Gastrocnemius medialis (tissue), 4 donors: Measurements from ENCODE around the gene ANO10.
"Not testable (repeated sequence)": the region's sequence is repeated elsewhere in the genome, so short reads cannot be mapped to it uniquely, and the experiment has no call there.

Source experiments
- POLR2A ChIP-seq, 2 donors: fragments of 450-650 bp; IDR thresholded peaks; one replicate each; pipeline ENCODE4 v1.6.1; 2017; ENCODE audit warnings: antibody characterized with exemption in 2 of 2, mild to moderate bottlenecking in 2 of 2, moderate library complexity in 2 of 2
- TF ChIP-seq, protein P1 (sequence below), 5 experiments: fragments of 450-650 bp in 3 of 5; fragments of 200-600 bp in 2 of 5; sonication (generic) in 2 of 5; IDR thresholded peaks in 4 of 5; conservative IDR thresholded peaks in 1 of 5; 1 replicate in 4 of 5; 2 replicates in 1 of 5; pipeline ENCODE4 v1.5.1; 2016 to 2019; ENCODE audit warnings: antibody characterized with exemption in 5 of 5, mild to moderate bottlenecking in 3 of 5, moderate library complexity in 3 of 5

DNA sequence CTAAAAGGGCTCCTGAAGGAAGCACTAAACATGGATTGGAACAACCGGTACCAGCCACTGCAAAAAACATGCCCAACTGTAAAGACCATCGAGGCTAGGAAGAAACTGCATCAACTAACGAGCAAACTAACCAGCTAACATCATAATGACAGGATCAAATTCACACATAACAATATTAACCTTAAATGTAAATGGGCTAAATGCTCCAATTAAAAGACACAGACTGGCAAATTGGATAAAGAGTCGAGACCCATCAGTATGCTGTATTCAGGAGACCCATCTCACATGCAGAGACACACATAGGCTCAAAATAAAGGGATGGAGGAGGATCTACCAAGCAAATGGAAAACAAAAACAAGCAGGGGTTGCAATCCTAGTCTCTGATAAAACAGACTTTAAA is 28.2 kb downstream of the ANO10 start:
- not testable (repeated sequence) for TF ChIP-seq POLR2A (IDR thresholded peaks at IDR 0.05)
- TF ChIP-seq, protein P1, sequence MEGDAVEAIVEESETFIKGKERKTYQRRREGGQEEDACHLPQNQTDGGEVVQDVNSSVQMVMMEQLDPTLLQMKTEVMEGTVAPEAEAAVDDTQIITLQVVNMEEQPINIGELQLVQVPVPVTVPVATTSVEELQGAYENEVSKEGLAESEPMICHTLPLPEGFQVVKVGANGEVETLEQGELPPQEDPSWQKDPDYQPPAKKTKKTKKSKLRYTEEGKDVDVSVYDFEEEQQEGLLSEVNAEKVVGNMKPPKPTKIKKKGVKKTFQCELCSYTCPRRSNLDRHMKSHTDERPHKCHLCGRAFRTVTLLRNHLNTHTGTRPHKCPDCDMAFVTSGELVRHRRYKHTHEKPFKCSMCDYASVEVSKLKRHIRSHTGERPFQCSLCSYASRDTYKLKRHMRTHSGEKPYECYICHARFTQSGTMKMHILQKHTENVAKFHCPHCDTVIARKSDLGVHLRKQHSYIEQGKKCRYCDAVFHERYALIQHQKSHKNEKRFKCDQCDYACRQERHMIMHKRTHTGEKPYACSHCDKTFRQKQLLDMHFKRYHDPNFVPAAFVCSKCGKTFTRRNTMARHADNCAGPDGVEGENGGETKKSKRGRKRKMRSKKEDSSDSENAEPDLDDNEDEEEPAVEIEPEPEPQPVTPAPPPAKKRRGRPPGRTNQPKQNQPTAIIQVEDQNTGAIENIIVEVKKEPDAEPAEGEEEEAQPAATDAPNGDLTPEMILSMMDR (IDR thresholded peaks at IDR 0.05 in 4 of 5, conservative IDR thresholded peaks at IDR 0.05 in 1 of 5): not testable (repeated sequence)
